GM21528 (cell line): ENCODE data around the gene SCN4B.
A peak's percentile ranks its signal among the peaks of the same experiment; 100 is the strongest.

ENCODE experiments used
- ATAC-seq: cut with Tn5 transposase; IDR thresholded peaks from one replicate; pipeline ENCODE4 v1.9.1; 2021; ENCODE audit warnings: mild to moderate bottlenecking, moderate library complexity; ENCODE audit not compliant: unreplicated experiment, low FRiP score

Gene SCN4B

GRCh38 chr11:118155776-118156530 is 3.3 kb upstream of the SCN4B start:
- ATAC-seq = no peak

- no peak for ATAC-seq
Observed at GRCh38 chr11:118154641-118155040, 2.0 kb upstream of the SCN4B start.

GRCh38 chr11:118153976-118154375 is 1.4 kb upstream of the SCN4B start:
- ATAC-seq = no peak

GRCh38 chr11:118153516-118153915 is 893 bp upstream of the SCN4B start:
- ATAC-seq = no peak

- ATAC-seq = no peak
Observed at GRCh38 chr11:118152020-118152551, 537 bp downstream of the SCN4B start.

- no peak for ATAC-seq
Observed at GRCh38 chr11:118151431-118151830, 1.2 kb downstream of the SCN4B start.

GRCh38 chr11:118149493-118149892 is 3.1 kb downstream of the SCN4B start:
- no peak for ATAC-seq

- ATAC-seq = no peak
Observed at GRCh38 chr11:118148856-118149255, 3.8 kb downstream of the SCN4B start.

GRCh38 chr11:118148240-118148639 is 4.4 kb downstream of the SCN4B start:
- no peak for ATAC-seq

GRCh38 chr11:118147502-118147901 is 5.1 kb downstream of the SCN4B start:
- ATAC-seq = no peak

GRCh38 chr11:118146554-118146953 is 6.1 kb downstream of the SCN4B start:
- no peak for ATAC-seq

- peak; percentile 65 for ATAC-seq
Observed at GRCh38 chr11:118145285-118146227, 7.1 kb downstream of the SCN4B start.

- ATAC-seq = no peak
Observed at GRCh38 chr11:118144301-118145268, 8.0 kb downstream of the SCN4B start.

GRCh38 chr11:118143661-118144185 is 8.9 kb downstream of the SCN4B start:
- no peak for ATAC-seq

GRCh38 chr11:118142809-118143208 is 9.8 kb downstream of the SCN4B start:
- no peak for ATAC-seq

- no peak for ATAC-seq
Observed at GRCh38 chr11:118142081-118142480, 10.5 kb downstream of the SCN4B start.

- ATAC-seq = no peak
Observed at GRCh38 chr11:118139578-118139977, 13.0 kb downstream of the SCN4B start.

- ATAC-seq = no peak
Observed at GRCh38 chr11:118138839-118139420, 13.7 kb downstream of the SCN4B start.

GRCh38 chr11:118136801-118137200 is 15.8 kb downstream of the SCN4B start:
- no peak for ATAC-seq

- ATAC-seq = no peak
Observed at GRCh38 chr11:118136341-118136740, 16.3 kb downstream of the SCN4B start.
